Activated gamma-delta T cell (primary cell): ENCODE results near the gene ATCAY.
"Not testable (repeated sequence)": the region's sequence is repeated elsewhere in the genome, so short reads cannot be mapped to it uniquely, and the experiment has no call there.

Source experiments
- DNase-seq: peaks from one replicate; lab custom pipeline; 2025; lab: John Stamatoyannopoulos, UW

Gene ATCAY

GRCh38 chr19:3902317-3902973 is 22.0 kb downstream of the ATCAY start:
- no peak for DNase-seq

GRCh38 chr19:3904233-3904632 is 23.7 kb downstream of the ATCAY start:
- no peak for DNase-seq

- DNase-seq, result no peak
Observed at GRCh38 chr19:3907626-3908265, 27.3 kb downstream of the ATCAY start.

- DNase-seq, result no peak
Observed at GRCh38 chr19:3908266-3909054, 28.0 kb downstream of the ATCAY start.

- no peak for DNase-seq
Observed at GRCh38 chr19:3910105-3910504, 29.6 kb downstream of the ATCAY start.

- no peak for DNase-seq
Observed at GRCh38 chr19:3914199-3914598, 33.7 kb downstream of the ATCAY start.

- DNase-seq, result no peak
Observed at GRCh38 chr19:3916033-3916432, 35.5 kb downstream of the ATCAY start.

- no peak for DNase-seq
Observed at GRCh38 chr19:3919793-3920192, 39.3 kb downstream of the ATCAY start.

- no peak for DNase-seq
Observed at GRCh38 chr19:3923096-3923758, 42.7 kb downstream of the ATCAY start.

- DNase-seq, result no peak
Observed at GRCh38 chr19:3923912-3924311, 43.4 kb downstream of the ATCAY start.

GRCh38 chr19:3931041-3931440 is 50.6 kb downstream of the ATCAY start:
- DNase-seq, result no peak

GRCh38 chr19:3932931-3933810 is 52.7 kb downstream of the ATCAY start, which contains the start of gene NMRK2:
Gene NMRK2, plus strand, starts transcription at chr19:3933069. Its CDS starts 603 bp downstream, at chr19:3933672.
- DNase-seq, result no peak

GRCh38 chr19:3936506-3937442 is 56.3 kb downstream of the ATCAY start:
- no peak for DNase-seq

GRCh38 chr19:3938300-3938950 is 57.9 kb downstream of the ATCAY start:
- DNase-seq, result not testable (repeated sequence)

- no peak for DNase-seq
Observed at GRCh38 chr19:3942790-3943409, 62.4 kb downstream of the ATCAY start.

- DNase-seq, result no peak
Observed at GRCh38 chr19:3944018-3944721, 63.7 kb downstream of the ATCAY start.

GRCh38 chr19:3945838-3946237 is 65.4 kb downstream of the ATCAY start:
- no peak for DNase-seq

- DNase-seq, result not testable (repeated sequence)
Observed at GRCh38 chr19:3947316-3947933, 66.9 kb downstream of the ATCAY start.
